ENCODE measurements around the gene ZDHHC3.

Gene ZDHHC3

DNA sequence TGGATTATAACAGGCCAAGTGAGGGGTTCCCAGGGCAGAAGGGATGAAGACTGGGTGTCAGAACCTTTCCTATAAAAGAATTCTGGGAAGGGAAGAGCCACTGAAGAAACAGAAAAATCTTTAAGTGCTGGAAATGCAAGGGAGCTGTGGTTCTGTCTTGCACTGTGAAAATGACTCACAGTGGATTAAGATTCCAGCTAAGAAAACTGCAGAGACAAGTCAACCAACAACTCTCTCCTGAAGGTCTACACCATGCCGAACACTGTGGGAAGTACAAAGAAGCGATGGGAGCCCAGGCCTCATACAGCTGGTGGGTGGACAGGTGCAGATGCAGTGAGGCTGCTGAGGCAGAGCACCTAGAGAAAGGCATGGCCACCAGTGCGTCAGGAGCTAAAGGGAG is 27.7 kb downstream of the ZDHHC3 start:
- Histone ChIP-seq H3K27me3 (ENCODE audit: insufficient read depth, low read length) (no peaks in the 10 kb centered on the region), H3K79me2 (ENCODE audit: insufficient read depth, low read length) (no peaks in the 10 kb centered on the region), H3K9ac (ENCODE audit: low read length) (no peak overlapping the region), H3F3A (ENCODE audit: insufficient read depth, low read length) (no peaks in the 10 kb centered on the region), H3K27ac (ENCODE audit: low read depth, low read length, poor library complexity, severe bottlenecking) (no peak overlapping the region), H3K4me2 (ENCODE audit: low read length) (no peak overlapping the region), H3K36me3 (ENCODE audit: insufficient read depth, low read length) (no peaks in the 10 kb centered on the region; the same call in 1 of the 2 replicates), H3K9me3 (ENCODE audit: low read length) (no peaks in the 10 kb centered on the region), H3K4me1 (ENCODE audit: insufficient read depth, low read length, severe bottlenecking) (peaks cover 8% of the 10 kb centered on the region), H4K20me1 (ENCODE audit: insufficient read depth, low read length) (no peaks in the 10 kb centered on the region), H2AFZ (ENCODE audit: low read length) (no peak overlapping the region), H3K9me2 (ENCODE audit: low read depth, low read length) (no peaks in the 10 kb centered on the region), H3K4me3 (ENCODE audit: low read depth, low read length, poor library complexity, severe bottlenecking) (no peak overlapping the region)
- no peak for TF ChIP-seq CTCF (IDR thresholded peaks at IDR 0.05; ENCODE audit: low read length)
- no peak for TF ChIP-seq EZH2 (IDR thresholded peaks at IDR 0.05; ENCODE audit: borderline replicate concordance, low read length)

GRCh38 chr3:44942202-44942921 is 33.6 kb downstream of the ZDHHC3 start:
- no peaks in the 10 kb centered on the region for H3K4me1 ChIP-seq (ENCODE audit: insufficient read depth, low read length, severe bottlenecking)
- H2AFZ ChIP-seq (ENCODE audit: low read length): no peak overlapping the region
- H3K9me3 ChIP-seq (ENCODE audit: low read length): no peaks in the 10 kb centered on the region
- H3F3A ChIP-seq (ENCODE audit: insufficient read depth, low read length): no peaks in the 10 kb centered on the region
- H3K9ac ChIP-seq (ENCODE audit: low read length): no peak overlapping the region
- no peaks in the 10 kb centered on the region for H4K20me1 ChIP-seq (ENCODE audit: insufficient read depth, low read length)
- no peaks in the 10 kb centered on the region for H3K9me2 ChIP-seq (ENCODE audit: low read depth, low read length)
- H3K27me3 ChIP-seq (ENCODE audit: insufficient read depth, low read length): no peaks in the 10 kb centered on the region
- TF ChIP-seq CTCF (IDR thresholded peaks at IDR 0.05; ENCODE audit: low read length) (no peak), EZH2 (IDR thresholded peaks at IDR 0.05; ENCODE audit: borderline replicate concordance, low read length) (no peak)
- no peak overlapping the region for H3K4me2 ChIP-seq (ENCODE audit: low read length)
- H3K36me3 ChIP-seq (ENCODE audit: insufficient read depth, low read length): peaks cover 28% of the 10 kb centered on the region
- H3K79me2 ChIP-seq (ENCODE audit: insufficient read depth, low read length): no peaks in the 10 kb centered on the region
- H3K27ac ChIP-seq (ENCODE audit: low read depth, low read length, poor library complexity, severe bottlenecking): no peak overlapping the region
- H3K4me3 ChIP-seq (ENCODE audit: low read depth, low read length, poor library complexity, severe bottlenecking): no peak overlapping the region

- H3K9ac ChIP-seq (ENCODE audit: low read length): no peak overlapping the region
- H3K79me2 ChIP-seq (ENCODE audit: insufficient read depth, low read length): no peaks in the 10 kb centered on the region
- no peaks in the 10 kb centered on the region for H3K9me3 ChIP-seq (ENCODE audit: low read length)
- TF ChIP-seq EZH2 (IDR thresholded peaks at IDR 0.05; ENCODE audit: borderline replicate concordance, low read length) (no peak), CTCF (IDR thresholded peaks at IDR 0.05; ENCODE audit: low read length) (no peak)
- no peak overlapping the region for H3K4me2 ChIP-seq (ENCODE audit: low read length)
- no peak overlapping the region for H3K27ac ChIP-seq (ENCODE audit: low read depth, low read length, poor library complexity, severe bottlenecking)
- H2AFZ ChIP-seq (ENCODE audit: low read length): no peak overlapping the region
- no peaks in the 10 kb centered on the region for H3K27me3 ChIP-seq (ENCODE audit: insufficient read depth, low read length)
- H3F3A ChIP-seq (ENCODE audit: insufficient read depth, low read length): no peaks in the 10 kb centered on the region
- H3K4me1 ChIP-seq (ENCODE audit: insufficient read depth, low read length, severe bottlenecking): no peaks in the 10 kb centered on the region
- no peaks in the 10 kb centered on the region for H3K9me2 ChIP-seq (ENCODE audit: low read depth, low read length)
- H3K4me3 ChIP-seq (ENCODE audit: low read depth, low read length, poor library complexity, severe bottlenecking): no peak overlapping the region
- H3K36me3 ChIP-seq (ENCODE audit: insufficient read depth, low read length): peaks cover 36% of the 10 kb centered on the region
- H4K20me1 ChIP-seq (ENCODE audit: insufficient read depth, low read length): no peaks in the 10 kb centered on the region
These were observed 36.4 kb downstream of the ZDHHC3 start for GRCh38 chr3:44939581-44940036.

All from OCI-LY1 (cell line).